Measurements from ENCODE around the gene NSUN4. TPM values are rescaled to one million over a fixed set of nuclear protein-coding genes. Genes with fewer than 3 reads are reported as not detected.

NSUN4 gene
- total and polyA plus RNA-seq, 2 donors (not counting 1 experiment from before 2014, with no cell fraction given) = 21.3 to 33.7 TPM

- ChIA-PET POLR2A (no interaction called here), CTCF (interaction anchor here (0.7 kb wide), 1 partner anchor 41 kb away, joined by 3 read pairs; no protein-coding TSS in a partner anchor)
Measured at GRCh38 chr1:46315669-46316403, 24.8 kb upstream of the NSUN4 start.

More at GRCh38 chr1:46315669-46316403, 24.8 kb upstream of the NSUN4 start:
- Mint-ChIP-seq H3K4me1 (peaks cover under 1% of the 10 kb centered on the region), H3K27ac (no peak overlapping the region), H3K27me3 (no peaks in the 10 kb centered on the region), H3K9me3 (ENCODE audit: insufficient read depth) (no peaks in the 10 kb centered on the region), H3K4me3 (no peak overlapping the region)
- no peak for ATAC-seq (ENCODE audit: low read depth)
- WGBS (ENCODE audit: insufficient coverage) = no CpG with 5 or more reads among the region's 3 CpGs
- Histone ChIP-seq H3K9me3 (ENCODE audit: control extremely low read depth in 1 of 3, control insufficient read depth in 2 of 3, insufficient read depth in 1 of 3, low read length in 2 of 3) (no peaks in the 10 kb centered on the region), H3K9ac (ENCODE audit: low read length) (no peak overlapping the region), H4K20me1 (ENCODE audit: control insufficient read depth, insufficient read depth, low read length, poor library complexity, severe bottlenecking) (no peaks in the 10 kb centered on the region), H3K4me1 (ENCODE audit: control insufficient read depth in 2 of 2, insufficient read depth in 2 of 2, low read length in 2 of 2) (no peaks in the 10 kb centered on the region), H3K27me3 (replicated peaks in 1 of 4; ENCODE audit: control extremely low read depth in 1 of 4, control insufficient read depth in 3 of 4, insufficient read depth in 4 of 4, low read length in 3 of 4) (no peaks in the 10 kb centered on the region), H3K4me2 (replicated peaks; ENCODE audit: low read depth, low read length, poor library complexity, severe bottlenecking) (no peak overlapping the region), H3K79me2 (ENCODE audit: control insufficient read depth, insufficient read depth, low read length) (no peaks in the 10 kb centered on the region), H3K27ac (ENCODE audit: low read length in 2 of 2) (no peak overlapping the region), H3K36me3 (replicated peaks in 1 of 2; ENCODE audit: control extremely low read depth in 1 of 2, control insufficient read depth in 1 of 2, extremely low read depth in 1 of 2, insufficient read depth in 2 of 2, low read length in 1 of 2) (peaks cover 10 to 54% of the 10 kb centered on the region in 2 experiments), H2AFZ (ENCODE audit: insufficient read depth, low read depth, low read length, poor library complexity, severe bottlenecking) (no peak overlapping the region), H3K4me3 (ENCODE audit: control extremely low read depth in 1 of 5, extremely low read depth in 1 of 5, insufficient read depth in 1 of 5, low read depth in 2 of 5, low read length in 4 of 5) (no peak overlapping the region)
- intact Hi-C loops (cut with micrococcal nuclease) = no loop called here
- DNase-seq = no peak
- TF ChIP-seq EZH2 (IDR thresholded peaks at IDR 0.05; ENCODE audit: borderline replicate concordance, insufficient read depth, low read depth, low read length, poor library complexity, severe bottlenecking) (no peak), CTCF (IDR thresholded peaks at IDR 0.05) (no peak)

Data from B cell (primary cell).